NOMO-1 (cell line): Measurements from ENCODE around the gene CHST2.

Experiments used
- DNase-seq, 2 experiments: peaks; one replicate each; lab custom pipeline; 2025; ENCODE audit not compliant: unreplicated experiment in 2 of 2; lab: John Stamatoyannopoulos, UW

CHST2 gene

DNA sequence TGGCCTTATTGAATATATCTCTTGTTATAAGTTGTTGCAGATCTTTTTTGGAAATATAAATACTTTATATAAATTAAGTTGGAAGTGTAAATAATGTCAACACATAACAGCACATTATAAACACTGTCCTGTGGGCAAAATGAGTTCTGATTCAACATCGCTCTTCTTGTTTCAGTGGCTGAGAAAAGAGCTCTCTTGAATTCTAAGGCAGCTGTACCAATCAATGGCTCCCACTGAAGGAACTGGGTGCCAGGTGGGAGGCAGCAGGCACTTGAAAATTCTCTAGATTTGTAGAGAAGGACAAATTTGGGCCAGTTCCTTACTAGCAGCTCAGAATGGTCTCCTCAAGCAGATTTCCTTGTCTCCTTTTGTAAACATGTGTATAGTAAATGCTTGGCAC, 45.6 kb downstream of the CHST2 start:
- no peak for DNase-seq

GRCh38 chr3:143165612-143166285, 46.2 kb downstream of the CHST2 start:
- peak; percentile 32 to 93 for DNase-seq

DNA sequence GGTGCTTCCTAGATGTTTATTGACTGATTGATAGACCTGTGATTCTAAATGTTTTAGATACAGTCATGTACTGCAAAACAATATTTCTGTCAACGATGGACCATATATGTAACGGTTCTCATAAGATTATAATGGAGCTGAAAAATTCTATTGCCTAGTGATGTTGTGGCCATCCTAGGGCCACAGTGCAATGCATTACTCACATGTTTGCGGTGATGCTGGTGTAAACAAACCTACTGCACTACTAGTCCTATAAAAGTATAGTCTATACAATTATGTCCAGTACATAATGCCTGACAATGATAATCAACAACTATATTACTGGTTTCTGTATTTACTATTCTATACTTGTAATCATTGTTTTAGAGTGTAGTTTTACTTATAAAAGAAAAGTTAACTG, 46.8 kb downstream of the CHST2 start:
- DNase-seq = no peak

GRCh38 chr3:143167969-143168854, 48.6 kb downstream of the CHST2 start:
- DNase-seq = no peak

GRCh38 chr3:143168855-143169192, 49.3 kb downstream of the CHST2 start:
- no peak for DNase-seq

- no peak for DNase-seq
Observed at GRCh38 chr3:143170074-143170473, 50.5 kb downstream of the CHST2 start.

GRCh38 chr3:143170676-143171075, 51.1 kb downstream of the CHST2 start:
- no peak for DNase-seq

DNA sequence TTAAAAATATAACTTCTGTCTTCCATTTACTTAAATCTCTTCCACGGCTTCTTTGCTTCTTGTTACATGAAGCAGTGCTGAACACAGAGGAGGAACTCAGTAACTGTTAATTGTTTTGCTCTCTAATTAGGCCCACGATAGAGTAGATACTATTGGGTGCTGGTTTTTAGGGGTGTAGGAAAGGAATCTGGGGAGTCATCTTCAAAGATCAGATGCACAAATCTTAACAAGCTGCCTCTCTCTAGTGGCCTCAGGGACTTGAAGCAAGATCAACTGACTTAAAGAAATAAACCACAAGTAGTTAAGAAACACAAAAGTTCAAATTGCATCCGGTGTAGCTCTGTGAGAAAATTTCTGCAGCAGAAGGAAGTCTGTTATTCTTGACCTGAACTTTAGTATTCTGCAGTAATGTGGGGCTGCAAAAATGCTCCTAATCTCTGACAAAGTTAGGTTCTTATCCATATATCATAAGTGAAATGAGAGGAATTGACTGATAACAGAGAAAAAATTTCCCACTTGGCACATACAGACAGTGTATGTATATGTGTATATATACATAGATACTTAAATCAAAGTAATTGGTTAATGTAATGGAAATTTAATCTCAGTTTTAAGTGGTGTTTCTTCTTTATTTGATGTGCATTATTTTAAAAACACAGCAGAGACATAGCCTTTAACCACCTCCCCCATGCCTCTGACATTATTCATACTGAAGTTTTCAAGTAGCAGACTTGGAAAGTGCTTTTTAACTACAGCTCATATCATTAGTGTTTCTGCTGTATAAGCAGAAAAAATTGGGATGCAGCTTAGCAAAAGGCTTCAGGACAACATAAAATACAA, 51.8 kb downstream of the CHST2 start:
- DNase-seq = peak; percentile 72 to 89

DNA sequence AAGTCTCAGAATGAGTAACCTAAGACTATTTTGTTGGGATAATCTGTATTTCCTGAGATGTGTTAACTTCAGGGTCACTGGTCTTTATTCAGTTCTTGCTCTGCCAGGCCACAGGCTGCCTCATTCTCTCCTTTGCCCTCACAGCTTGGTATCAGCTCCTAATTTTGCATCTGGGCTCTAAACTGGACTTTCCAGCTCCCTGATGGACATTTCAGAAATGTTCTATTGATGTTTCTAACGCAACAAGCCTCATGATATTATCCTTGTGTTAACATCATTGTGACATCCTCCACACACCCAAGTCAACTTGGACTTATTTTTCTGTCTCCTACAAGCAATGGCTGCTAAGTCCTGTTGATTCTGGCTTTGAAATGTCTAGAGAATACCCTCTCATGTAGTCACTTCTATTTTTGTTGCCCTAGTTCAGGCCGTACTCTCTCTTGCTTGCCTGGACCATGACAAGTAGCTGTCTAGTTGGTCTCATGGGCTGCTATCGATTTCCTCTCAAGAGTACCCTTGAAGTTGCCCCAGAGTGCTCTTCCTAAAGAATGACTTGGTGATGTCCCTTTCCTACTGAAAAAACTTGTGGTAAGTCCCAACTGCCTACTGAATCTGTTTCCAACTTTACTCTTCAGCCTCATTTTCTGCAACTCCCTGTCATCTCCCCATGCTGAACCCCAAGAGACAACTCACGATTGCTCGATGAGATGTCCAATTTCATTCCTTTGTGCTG, 52.7 kb downstream of the CHST2 start:
- DNase-seq = no peak

- no peak for DNase-seq
Observed at GRCh38 chr3:143172795-143173145, 53.2 kb downstream of the CHST2 start.

- DNase-seq = no peak
Observed at GRCh38 chr3:143173242-143173641, 53.7 kb downstream of the CHST2 start.
